RWPE2 (cell line): ENCODE measurements around the gene GRK3.

ENCODE experiments used
- ATAC-seq: fragments of 200-7000 bp; cut with Tn5 transposase; 3 replicates; pipeline ENCODE4 v1.9.1; 2021; ENCODE audit warnings: low read depth
- DNase-seq: peaks from one replicate; pipeline ENCODE4 v3.0.0-alpha.2; 2020; ENCODE audit warnings: low spot score
- H3K27ac ChIP-seq: fragments of 450-650 bp; 2 replicates; pipeline ENCODE4 v1.5.1; 2017; ENCODE audit warnings: mild to moderate bottlenecking; ENCODE audit not compliant: poor library complexity, severe bottlenecking
- H3K27me3 ChIP-seq: fragments of 250-450 bp; sonication (Bioruptor Pico); 2 replicates; pipeline ENCODE4 v1.5.1; 2021; ENCODE audit warnings: mild to moderate bottlenecking, moderate library complexity; ENCODE audit not compliant: insufficient read depth, poor library complexity, severe bottlenecking
- H3K36me3 ChIP-seq: fragments of 250-450 bp; sonication (Bioruptor Pico); 2 replicates; pipeline ENCODE4 v1.5.1; 2020; ENCODE audit warnings: low read depth, mild to moderate bottlenecking, moderate library complexity
- H3K4me1 ChIP-seq: fragments of 250-450 bp; sonication (Bioruptor Pico); 2 replicates; pipeline ENCODE4 v1.5.1; 2021; ENCODE audit warnings: mild to moderate bottlenecking, moderate library complexity; ENCODE audit not compliant: insufficient read depth, poor library complexity, severe bottlenecking
- H3K4me3 ChIP-seq: fragments of 250-450 bp; sonication (Bioruptor Pico); 2 replicates; pipeline ENCODE4 v1.5.1; 2021; ENCODE audit warnings: mild to moderate bottlenecking, moderate library complexity; ENCODE audit not compliant: severe bottlenecking
- H3K9me3 ChIP-seq: fragments of 250-450 bp; sonication (Bioruptor Pico); 2 replicates; pipeline ENCODE4 v1.5.1; 2021; ENCODE audit warnings: mild to moderate bottlenecking, moderate library complexity; ENCODE audit not compliant: severe bottlenecking
- CTCF ChIP-seq: fragments of 450-650 bp; IDR thresholded peaks from one replicate; pipeline ENCODE4 v1.5.1; 2017; ENCODE audit warnings: mild to moderate bottlenecking, moderate library complexity; ENCODE audit not compliant: poor library complexity, severe bottlenecking

GRK3 gene

GRCh38 chr22:25659413-25659812, 94.9 kb downstream of the GRK3 start:
- DNase-seq (no peak), ATAC-seq (no peak)
- Histone ChIP-seq H3K4me1 (peaks cover 4% of the 10 kb centered on the region), H3K9me3 (no peaks in the 10 kb centered on the region), H3K36me3 (no peaks in the 10 kb centered on the region), H3K4me3 (no peak overlapping the region), H3K27me3 (no peaks in the 10 kb centered on the region), H3K27ac (no peak overlapping the region)
- TF ChIP-seq CTCF = no peak

GRCh38 chr22:25660336-25660735, 95.9 kb downstream of the GRK3 start:
- ATAC-seq = no peak
- H3K36me3 ChIP-seq = no peaks in the 10 kb centered on the region
- no peak for TF ChIP-seq CTCF
- no peaks in the 10 kb centered on the region for H3K27me3 ChIP-seq
- no peak overlapping the region for H3K27ac ChIP-seq
- no peaks in the 10 kb centered on the region for H3K9me3 ChIP-seq
- DNase-seq = no peak
- no peak overlapping the region for H3K4me3 ChIP-seq
- no peaks in the 10 kb centered on the region for H3K4me1 ChIP-seq

GRCh38 chr22:25661073-25661472, 96.6 kb downstream of the GRK3 start:
- Histone ChIP-seq H3K9me3 (no peaks in the 10 kb centered on the region), H3K36me3 (no peaks in the 10 kb centered on the region), H3K27me3 (no peaks in the 10 kb centered on the region), H3K27ac (no peak overlapping the region), H3K4me3 (no peak overlapping the region), H3K4me1 (no peaks in the 10 kb centered on the region)
- ATAC-seq = no peak
- no peak for TF ChIP-seq CTCF
- DNase-seq = no peak

GRCh38 chr22:25663654-25664053, 99.2 kb downstream of the GRK3 start:
- H3K36me3 ChIP-seq = no peaks in the 10 kb centered on the region
- H3K27me3 ChIP-seq = no peaks in the 10 kb centered on the region
- DNase-seq (no peak), ATAC-seq (no peak)
- H3K9me3 ChIP-seq = no peaks in the 10 kb centered on the region
- TF ChIP-seq CTCF = no peak
- no peak overlapping the region for H3K27ac ChIP-seq
- no peak overlapping the region for H3K4me3 ChIP-seq
- peaks cover 11% of the 10 kb centered on the region for H3K4me1 ChIP-seq

GRCh38 chr22:25666308-25666707, 101.8 kb downstream of the GRK3 start:
- Histone ChIP-seq H3K9me3 (no peaks in the 10 kb centered on the region), H3K27ac (no peak overlapping the region), H3K4me1 (peaks cover 11% of the 10 kb centered on the region), H3K4me3 (no peak overlapping the region), H3K27me3 (no peaks in the 10 kb centered on the region), H3K36me3 (no peaks in the 10 kb centered on the region)
- no peak for DNase-seq
- no peak for TF ChIP-seq CTCF
- ATAC-seq = no peak
